Measurements from ENCODE around the gene CLPSL2.
A peak's percentile ranks its signal among the peaks of the same experiment; 100 is the strongest.
"Not testable (repeated sequence)": the region's sequence is repeated elsewhere in the genome, so short reads cannot be mapped to it uniquely, and the experiment has no call there.

CLPSL2 gene

GRCh38 chr6:35776364-35777215 lies at the start of gene CLPSL2:
Gene CLPSL2, plus strand, starts transcription at chr6:35776598. Its CDS starts 21 bp downstream, at chr6:35776619.
- Histone ChIP-seq H3K4me1 (ENCODE audit: insufficient read depth, low read length) (no peaks in the 10 kb centered on the region), H3K36me3 (ENCODE audit: insufficient read depth, low read depth, low read length) (no peaks in the 10 kb centered on the region), H3K4me3 (ENCODE audit: low read length) (peak within 1 kb of the TSS; percentile 74), H3K27ac (ENCODE audit: low read length) (no peak within 1 kb of the TSS), H3K9ac (ENCODE audit: low read depth, low read length) (peak within 1 kb of the TSS; percentile 74; the same call in 1 of the 2 replicates), H3K9me3 (ENCODE audit: insufficient read depth, low read depth, low read length) (no peaks in the 10 kb centered on the region), H3K27me3 (ENCODE audit: insufficient read depth, low read length) (peaks cover 24% of the 10 kb centered on the region)

- Histone ChIP-seq H3K27ac (ENCODE audit: low read length) (no peak overlapping the region), H3K9me3 (ENCODE audit: insufficient read depth, low read depth, low read length) (no peaks in the 10 kb centered on the region), H3K9ac (ENCODE audit: low read depth, low read length) (peak overlapping the region; percentile 88; the same call in 1 of the 2 replicates), H3K36me3 (ENCODE audit: insufficient read depth, low read depth, low read length) (no peaks in the 10 kb centered on the region), H3K4me1 (ENCODE audit: insufficient read depth, low read length) (peaks cover 27% of the 10 kb centered on the region; the same call in 1 of the 2 replicates), H3K4me3 (ENCODE audit: low read length) (peak overlapping the region; percentile 80), H3K27me3 (ENCODE audit: insufficient read depth, low read length) (peaks cover 29% of the 10 kb centered on the region)
Observed at GRCh38 chr6:35727231-35727934, 49.0 kb upstream of the CLPSL2 start.

GRCh38 chr6:35727935-35728682 lies 48.3 kb upstream of the CLPSL2 start:
- H3K36me3 ChIP-seq (ENCODE audit: insufficient read depth, low read depth, low read length) = no peaks in the 10 kb centered on the region
- peak overlapping the region; percentile 80 for H3K4me3 ChIP-seq (ENCODE audit: low read length)
- peaks cover 32% of the 10 kb centered on the region; the same call in 1 of the 2 replicates for H3K4me1 ChIP-seq (ENCODE audit: insufficient read depth, low read length)
- H3K9me3 ChIP-seq (ENCODE audit: insufficient read depth, low read depth, low read length) = no peaks in the 10 kb centered on the region
- peaks cover 29% of the 10 kb centered on the region for H3K27me3 ChIP-seq (ENCODE audit: insufficient read depth, low read length)
- peak overlapping the region; percentile 88 for H3K9ac ChIP-seq (ENCODE audit: low read depth, low read length)
- no peak overlapping the region for H3K27ac ChIP-seq (ENCODE audit: low read length)

GRCh38 chr6:35728683-35729678 lies 47.4 kb upstream of the CLPSL2 start:
- Histone ChIP-seq H3K9ac (ENCODE audit: low read depth, low read length) (peak overlapping the region; percentile 81), H3K27ac (ENCODE audit: low read length) (no peak overlapping the region), H3K27me3 (ENCODE audit: insufficient read depth, low read length) (peaks cover 29% of the 10 kb centered on the region), H3K4me1 (ENCODE audit: insufficient read depth, low read length) (peaks cover 32% of the 10 kb centered on the region; the same call in 1 of the 2 replicates), H3K36me3 (ENCODE audit: insufficient read depth, low read depth, low read length) (no peaks in the 10 kb centered on the region), H3K4me3 (ENCODE audit: low read length) (peak overlapping the region; percentile 80; the same call in 1 of the 2 replicates), H3K9me3 (ENCODE audit: insufficient read depth, low read depth, low read length) (no peaks in the 10 kb centered on the region)

- H3K27me3 ChIP-seq (ENCODE audit: insufficient read depth, low read length) = peaks cover 29% of the 10 kb centered on the region
- no peak overlapping the region for H3K4me3 ChIP-seq (ENCODE audit: low read length)
- peaks cover 32% of the 10 kb centered on the region; the same call in 1 of the 2 replicates for H3K4me1 ChIP-seq (ENCODE audit: insufficient read depth, low read length)
- H3K9ac ChIP-seq (ENCODE audit: low read depth, low read length) = no peak overlapping the region
- H3K36me3 ChIP-seq (ENCODE audit: insufficient read depth, low read depth, low read length) = no peaks in the 10 kb centered on the region
- H3K27ac ChIP-seq (ENCODE audit: low read length) = no peak overlapping the region
- H3K9me3 ChIP-seq (ENCODE audit: insufficient read depth, low read depth, low read length) = no peaks in the 10 kb centered on the region
Observed at GRCh38 chr6:35729722-35730121, 46.7 kb upstream of the CLPSL2 start.

GRCh38 chr6:35730745-35731413 lies 45.5 kb upstream of the CLPSL2 start:
- Histone ChIP-seq H3K27ac (ENCODE audit: low read length) (no peak overlapping the region), H3K9ac (ENCODE audit: low read depth, low read length) (peak overlapping the region; percentile 68; the same call in 1 of the 2 replicates), H3K36me3 (ENCODE audit: insufficient read depth, low read depth, low read length) (no peaks in the 10 kb centered on the region), H3K4me1 (ENCODE audit: insufficient read depth, low read length) (peaks cover 28% of the 10 kb centered on the region), H3K27me3 (ENCODE audit: insufficient read depth, low read length) (peaks cover 22% of the 10 kb centered on the region), H3K9me3 (ENCODE audit: insufficient read depth, low read depth, low read length) (no peaks in the 10 kb centered on the region), H3K4me3 (ENCODE audit: low read length) (peak overlapping the region; percentile 84)

GRCh38 chr6:35731414-35731735 lies 45.0 kb upstream of the CLPSL2 start:
- Histone ChIP-seq H3K27ac (ENCODE audit: low read length) (peak overlapping the region; percentile 91), H3K27me3 (ENCODE audit: insufficient read depth, low read length) (peaks cover 17% of the 10 kb centered on the region), H3K9ac (ENCODE audit: low read depth, low read length) (peak overlapping the region; percentile 87; the same call in 1 of the 2 replicates), H3K4me1 (ENCODE audit: insufficient read depth, low read length) (peaks cover 31% of the 10 kb centered on the region), H3K9me3 (ENCODE audit: insufficient read depth, low read depth, low read length) (no peaks in the 10 kb centered on the region), H3K4me3 (ENCODE audit: low read length) (peak overlapping the region; percentile 84), H3K36me3 (ENCODE audit: insufficient read depth, low read depth, low read length) (no peaks in the 10 kb centered on the region)

- peaks cover 26% of the 10 kb centered on the region for H3K4me1 ChIP-seq (ENCODE audit: insufficient read depth, low read length)
- no peaks in the 10 kb centered on the region for H3K36me3 ChIP-seq (ENCODE audit: insufficient read depth, low read depth, low read length)
- peak overlapping the region; percentile 87 for H3K9ac ChIP-seq (ENCODE audit: low read depth, low read length)
- peak overlapping the region; percentile 91 for H3K27ac ChIP-seq (ENCODE audit: low read length)
- peaks cover 12% of the 10 kb centered on the region for H3K27me3 ChIP-seq (ENCODE audit: insufficient read depth, low read length)
- H3K9me3 ChIP-seq (ENCODE audit: insufficient read depth, low read depth, low read length) = no peaks in the 10 kb centered on the region
- H3K4me3 ChIP-seq (ENCODE audit: low read length) = peak overlapping the region; percentile 84
Observed at GRCh38 chr6:35731736-35732532, 44.5 kb upstream of the CLPSL2 start.

GRCh38 chr6:35733633-35734032 lies 42.8 kb upstream of the CLPSL2 start:
- H3K27ac ChIP-seq (ENCODE audit: low read length) = no peak overlapping the region
- peaks cover 33% of the 10 kb centered on the region for H3K4me1 ChIP-seq (ENCODE audit: insufficient read depth, low read length)
- no peak overlapping the region for H3K4me3 ChIP-seq (ENCODE audit: low read length)
- H3K9ac ChIP-seq (ENCODE audit: low read depth, low read length) = no peak overlapping the region
- no peaks in the 10 kb centered on the region for H3K9me3 ChIP-seq (ENCODE audit: insufficient read depth, low read depth, low read length)
- no peaks in the 10 kb centered on the region for H3K36me3 ChIP-seq (ENCODE audit: insufficient read depth, low read depth, low read length)
- peaks cover 4% of the 10 kb centered on the region; the same call in 1 of the 2 replicates for H3K27me3 ChIP-seq (ENCODE audit: insufficient read depth, low read length)

GRCh38 chr6:35734319-35734718 lies 42.1 kb upstream of the CLPSL2 start:
- not testable (repeated sequence) for H3K27ac ChIP-seq (ENCODE audit: low read length); H3K9me3 ChIP-seq (ENCODE audit: insufficient read depth, low read depth, low read length); H3K36me3 ChIP-seq (ENCODE audit: insufficient read depth, low read depth, low read length); H3K27me3 ChIP-seq (ENCODE audit: insufficient read depth, low read length); H3K4me3 ChIP-seq (ENCODE audit: low read length); H3K9ac ChIP-seq (ENCODE audit: low read depth, low read length)
- peaks cover 37% of the 10 kb centered on the region for H3K4me1 ChIP-seq (ENCODE audit: insufficient read depth, low read length)

All from iPS-20b (cell line).